ENCODE measurements around the gene PLEKHM3. TPM values are rescaled to one million over a fixed set of nuclear protein-coding genes. Genes with fewer than 3 reads are reported as not detected.
"Not testable (repeated sequence)": the region's sequence is repeated elsewhere in the genome, so short reads cannot be mapped to it uniquely, and the experiment has no call there.

Gene PLEKHM3
- total RNA-seq, 2 donors from 2014 or later: 8.2 to 10.7 TPM

DNA sequence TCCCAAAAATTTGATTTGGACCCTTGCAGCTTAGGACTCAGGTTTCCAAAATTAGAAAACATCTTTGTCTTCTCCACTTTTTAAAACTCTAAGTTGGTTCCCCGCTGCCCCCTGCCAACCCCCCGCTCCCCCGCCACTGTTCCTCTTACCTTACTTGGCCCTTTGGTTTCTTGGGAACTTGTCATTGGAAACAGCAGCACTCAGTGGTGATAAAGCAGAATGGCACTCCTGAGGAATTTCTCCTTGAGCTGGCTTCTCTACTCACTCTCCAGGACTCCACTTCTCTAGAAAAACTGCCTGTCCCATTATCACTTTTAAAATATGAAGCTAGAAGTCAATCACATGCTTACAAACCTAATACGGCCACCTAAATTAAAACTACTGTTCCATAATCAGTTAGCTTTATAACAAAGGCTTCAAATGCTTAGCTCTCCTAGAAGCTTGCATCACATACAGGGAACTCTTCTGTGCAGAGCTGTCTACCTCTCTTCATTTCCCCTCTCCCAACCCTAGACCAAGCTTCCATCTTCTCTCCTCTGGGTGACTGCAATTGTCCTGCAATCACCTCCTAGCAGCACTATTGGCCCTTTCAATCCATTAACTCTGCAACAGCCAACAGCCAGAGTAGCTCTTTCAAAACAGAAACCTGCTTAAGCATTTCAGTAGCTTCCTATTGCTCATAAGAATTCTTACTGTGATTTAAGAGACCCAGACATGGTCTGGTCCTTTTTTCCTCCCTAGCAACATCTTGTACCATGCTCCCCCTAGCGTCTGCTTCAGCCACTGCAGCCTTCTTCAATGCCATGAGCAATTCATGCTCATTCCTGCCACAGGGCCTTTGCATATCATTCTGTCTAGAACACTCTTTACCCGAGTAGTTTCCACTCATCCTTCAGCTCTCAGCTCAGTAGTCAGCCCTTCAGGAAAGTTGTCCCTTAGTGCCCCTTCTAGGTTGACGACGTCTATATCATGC is 15.2 kb upstream of the PLEKHM3 start:
- ATAC-seq: peak; percentile 69 to 76
- intact Hi-C loops (cut with DNase I): loop anchor here in 1 of 2 donors (10.0 kb wide), 1 partner anchor 296 kb away; no protein-coding TSS in a partner anchor
- peak; percentile 62 for DNase-seq

DNA sequence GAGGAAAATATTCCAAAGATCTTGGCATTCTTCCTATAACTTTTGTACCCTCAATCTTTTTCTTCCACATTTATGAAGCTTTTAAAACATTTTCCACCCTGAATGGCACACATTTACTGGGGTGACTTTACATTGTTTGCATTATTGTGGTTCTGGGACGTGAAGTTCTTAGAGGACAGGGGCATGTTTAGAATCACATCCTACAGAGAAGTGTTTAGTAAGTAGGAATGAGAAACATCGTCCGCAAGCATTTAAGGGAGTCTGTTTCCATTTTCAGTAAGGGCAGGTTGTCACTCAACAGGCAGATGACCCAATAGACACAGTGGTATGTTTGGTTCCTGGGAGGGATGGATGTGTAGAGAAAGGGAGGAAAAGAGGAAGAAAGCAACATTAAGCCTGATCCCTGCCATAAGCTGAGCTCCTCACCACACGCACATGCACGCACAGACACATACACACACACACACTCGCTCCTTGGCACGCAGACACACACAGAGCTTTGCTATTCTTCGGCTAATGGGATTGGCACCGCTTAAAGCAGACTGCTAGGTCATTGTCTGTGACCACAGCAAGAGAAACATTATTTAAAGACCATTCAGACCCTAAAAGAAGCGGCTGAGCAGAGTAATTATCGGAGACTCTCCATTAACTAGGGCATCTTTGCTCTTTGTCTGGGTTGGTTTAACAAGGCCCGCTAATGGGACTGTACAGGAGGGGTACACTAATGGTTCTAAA is 14.2 kb upstream of the PLEKHM3 start:
- DNase-seq: no peak
- ATAC-seq: no peak
- intact Hi-C loops (cut with DNase I): loop anchor here in 1 of 2 donors (10.0 kb wide), 2 partner anchors 275 to 295 kb away; partner anchors contain the start of gene FZD5

- ATAC-seq: no peak
- DNase-seq: no peak
- intact Hi-C loops (cut with DNase I): loop anchor here in 1 of 2 donors (10.0 kb wide), 1 partner anchor 273 kb away; the partner anchor contains the start of gene FZD5
Observed at GRCh38 chr2:208037564-208038487, 12.5 kb upstream of the PLEKHM3 start.

GRCh38 chr2:208036357-208036756 is 11.0 kb upstream of the PLEKHM3 start:
- intact Hi-C loops (cut with DNase I): loop anchor here in 1 of 2 donors (10.0 kb wide), 1 partner anchor 272 kb away; the partner anchor contains the start of gene FZD5
- DNase-seq: no peak
- ATAC-seq: no peak

- no peak for ATAC-seq
- intact Hi-C loops (cut with DNase I): loop anchor here (5.0 to 10.0 kb wide), 3 partner anchors 267 to 287 kb away; partner anchors contain the start of gene FZD5 (in 2 of the 2)
- DNase-seq: no peak
Observed at GRCh38 chr2:208034503-208035140, 9.3 kb upstream of the PLEKHM3 start.

GRCh38 chr2:208033701-208034502 is 8.6 kb upstream of the PLEKHM3 start:
- DNase-seq: no peak
- intact Hi-C loops (cut with DNase I): loop anchor here (5.0 to 10.0 kb wide), 3 partner anchors 267 to 287 kb away; partner anchors contain the start of gene FZD5 (in 2 of the 2)
- peak; percentile 65 to 74 for ATAC-seq

DNA sequence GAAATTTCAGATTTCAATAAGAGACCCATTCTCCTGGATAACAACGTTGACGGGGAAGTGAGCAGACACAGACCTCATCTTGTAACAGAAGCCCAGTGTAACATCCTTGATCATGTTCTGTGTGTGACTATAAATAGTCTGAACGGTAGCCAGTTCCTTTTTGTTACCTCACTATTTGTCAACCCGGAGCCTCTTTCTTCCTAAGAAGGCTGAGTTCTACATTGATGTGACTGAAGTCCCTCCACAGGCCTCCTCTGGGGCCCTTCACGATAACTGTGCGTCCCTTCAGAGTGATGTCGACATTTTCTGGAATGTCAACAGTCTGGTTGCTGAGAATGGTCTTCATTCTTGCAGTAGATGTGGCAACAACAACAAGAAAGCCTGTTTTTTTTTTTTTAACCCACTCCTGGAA is 6.3 kb upstream of the PLEKHM3 start:
- intact Hi-C loops (cut with DNase I): loop anchor here (5.0 to 10.0 kb wide), 3 partner anchors 264 to 284 kb away; partner anchors contain the start of gene FZD5 (in 2 of the 2)
- peak in 1 of 2 donors; percentile 63 for ATAC-seq
- DNase-seq: no peak

DNA sequence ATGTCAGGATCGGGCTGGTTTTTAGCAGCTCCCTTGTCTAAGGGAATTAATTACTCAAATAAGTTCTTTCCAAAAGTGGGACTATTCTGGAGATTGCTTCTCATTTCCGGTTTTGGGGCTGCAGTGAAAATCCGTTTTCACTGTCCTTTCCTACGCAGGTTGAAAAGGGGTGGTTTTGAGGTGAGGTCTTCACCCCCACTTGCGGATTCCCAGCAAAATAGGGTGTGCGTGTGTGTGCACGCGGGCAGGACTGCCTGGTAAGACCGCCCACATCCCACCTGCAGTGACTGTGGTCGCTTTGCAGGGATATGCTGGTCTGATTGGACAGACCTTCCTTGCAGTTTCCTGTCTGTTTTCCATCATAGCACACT is 472 bp upstream of the PLEKHM3 start:
- intact Hi-C loops (cut with DNase I): no loop called here
- peak; percentile 27 to 30 for ATAC-seq
- no peak for DNase-seq

DNA sequence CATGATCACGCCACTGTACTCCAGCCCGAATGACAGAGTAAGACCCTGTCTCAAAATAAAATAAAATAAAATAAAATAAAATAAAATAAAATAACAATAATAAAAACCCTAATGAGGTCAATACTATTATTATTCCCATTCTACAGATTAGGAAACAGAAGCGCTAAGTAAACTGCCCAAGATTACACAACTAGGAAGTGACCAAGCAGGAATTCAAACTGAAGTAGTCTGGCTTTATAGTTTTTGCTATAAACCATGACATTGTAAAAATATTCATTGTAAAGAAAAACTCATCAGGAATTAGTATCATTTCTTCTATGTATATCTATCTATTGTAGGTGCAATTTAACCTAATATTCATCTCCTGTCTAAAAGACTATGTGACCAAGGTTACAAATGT is 1.2 kb downstream of the PLEKHM3 start:
- DNase-seq (no peak), ATAC-seq (no peak)
- intact Hi-C loops (cut with DNase I): no loop called here

GRCh38 chr2:208020253-208020652 is 5.1 kb downstream of the PLEKHM3 start:
- ATAC-seq (no peak), DNase-seq (no peak)
- intact Hi-C loops (cut with DNase I): no loop called here

GRCh38 chr2:208018124-208018712 is 7.1 kb downstream of the PLEKHM3 start:
- ATAC-seq; intact Hi-C loops (cut with DNase I); DNase-seq: not testable (repeated sequence)

DNA sequence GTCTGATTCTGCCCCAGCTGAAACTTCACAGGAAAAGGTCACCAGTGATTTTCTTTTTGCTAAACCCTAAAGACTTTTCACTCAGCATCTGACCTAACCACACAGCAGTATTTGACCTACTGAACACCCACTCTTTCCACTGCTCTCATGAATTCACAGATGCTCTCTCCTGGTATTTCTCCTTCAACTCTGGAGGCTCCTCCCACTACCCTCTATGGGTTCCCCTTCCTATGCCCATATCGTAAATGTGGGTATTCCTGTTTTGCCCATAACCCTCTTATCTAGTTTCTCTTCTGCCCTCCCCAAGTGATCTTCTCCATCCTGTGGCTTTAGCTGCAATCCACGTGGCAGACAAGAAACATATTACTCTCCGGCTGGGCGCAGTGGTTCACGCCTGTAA is 7.6 kb downstream of the PLEKHM3 start:
- intact Hi-C loops (cut with DNase I): no loop called here
- DNase-seq: no peak
- ATAC-seq: no peak

DNA sequence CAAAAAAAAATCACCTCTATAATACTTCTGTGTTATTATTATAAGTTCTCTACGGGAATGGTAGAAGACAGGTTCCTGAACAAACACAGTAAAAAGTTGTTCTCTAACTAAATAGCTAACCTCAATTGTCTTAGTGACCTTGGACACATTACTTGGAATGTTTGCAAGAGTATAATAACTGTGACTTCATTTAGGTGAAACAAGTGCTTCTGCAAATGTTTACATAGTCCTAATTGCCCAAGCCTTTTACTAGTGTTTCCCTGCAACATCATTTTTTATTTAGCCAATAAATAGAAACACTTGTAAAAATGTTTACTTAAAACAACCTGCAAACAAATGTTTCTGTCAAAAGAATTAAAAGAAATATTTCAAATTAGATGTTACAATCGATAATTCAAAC is 9.9 kb downstream of the PLEKHM3 start:
- no peak for ATAC-seq
- no peak for DNase-seq
- intact Hi-C loops (cut with DNase I): no loop called here

- DNase-seq (no peak), ATAC-seq (peak in 1 of 2 donors; percentile 45)
Observed at GRCh38 chr2:208013285-208014178, 11.8 kb downstream of the PLEKHM3 start.

DNA sequence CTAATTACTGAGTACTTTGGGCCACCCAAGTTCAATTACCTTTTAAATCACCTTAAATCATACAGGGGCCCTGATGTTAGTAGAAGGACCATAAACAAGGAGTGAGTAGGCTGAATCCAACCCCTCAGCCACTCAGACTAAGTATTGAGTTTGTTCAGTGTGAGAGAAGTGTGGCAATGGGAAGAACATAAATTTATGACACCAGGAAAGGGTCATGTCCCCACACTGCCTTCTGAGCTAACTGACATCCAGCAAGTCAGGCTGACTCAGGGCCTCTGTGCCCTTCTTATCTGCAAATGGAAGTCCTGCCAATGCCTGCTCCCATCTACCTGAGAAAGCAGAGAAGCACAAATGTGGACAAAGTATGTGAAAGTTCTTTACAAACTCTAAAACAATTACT is 12.9 kb downstream of the PLEKHM3 start:
- intact Hi-C loops (cut with DNase I): no loop called here
- ATAC-seq (peak in 1 of 2 donors; percentile 66), DNase-seq (no peak)

More at GRCh38 chr2:208013285-208014178, 11.8 kb downstream of the PLEKHM3 start:
- intact Hi-C loops (cut with DNase I): no loop called here

- ATAC-seq (no peak), DNase-seq (no peak)
- intact Hi-C loops (cut with DNase I): no loop called here
Observed at GRCh38 chr2:208010506-208010905, 14.8 kb downstream of the PLEKHM3 start.
